A549 (cell line): ENCODE results near the gene TBC1D23.

Source experiments
- CHD4 ChIP-seq: fragments of 200-600 bp; sonication (generic); IDR thresholded peaks from 2 replicates; pipeline ENCODE4 v1.6.1; 2016; ENCODE audit warnings: antibody characterized with exemption, mild to moderate bottlenecking, borderline replicate concordance
- CTCF ChIP-seq: fragments of >200 bp; sonication (Bioruptor Twin); formaldehyde crosslinking; IDR thresholded peaks from 3 replicates; pipeline ENCODE4 v1.5.1; 2016
- NPAS2 ChIP-seq: fragments of 250-450 bp; sonication (Bioruptor Pico); IDR thresholded peaks from 2 replicates; pipeline ENCODE4 v1.8.0; 2022; ENCODE audit warnings: mild to moderate bottlenecking, moderate library complexity, borderline replicate concordance
- POLR2A ChIP-seq: IDR thresholded peaks from 2 replicates; pipeline ENCODE4 v1.6.1; 2012; ENCODE audit warnings: mild to moderate bottlenecking, low read length
- POLR2AphosphoS2 ChIP-seq: conservative IDR thresholded peaks from 2 replicates; pipeline ENCODE4 v1.6.1; 2012; ENCODE audit warnings: low read length, improper control_type of control experiment, inconsistent platforms
- USF2 ChIP-seq: fragments of 450-650 bp; IDR thresholded peaks from 2 replicates; pipeline ENCODE4 v1.6.1; 2014; ENCODE audit warnings: antibody characterized with exemption

- no peak for TF ChIP-seq CTCF
- TF ChIP-seq NPAS2 = no peak
- no peak for TF ChIP-seq POLR2A
- no peak for TF ChIP-seq USF2
- no peak for TF ChIP-seq POLR2AphosphoS2
- TF ChIP-seq CHD4 = no peak
These were observed 27.6 kb downstream of the TBC1D23 start for GRCh38 chr3:100288288-100288894.
